ENCODE measurements around the gene WDR3.

The WDR3 gene

DNA sequence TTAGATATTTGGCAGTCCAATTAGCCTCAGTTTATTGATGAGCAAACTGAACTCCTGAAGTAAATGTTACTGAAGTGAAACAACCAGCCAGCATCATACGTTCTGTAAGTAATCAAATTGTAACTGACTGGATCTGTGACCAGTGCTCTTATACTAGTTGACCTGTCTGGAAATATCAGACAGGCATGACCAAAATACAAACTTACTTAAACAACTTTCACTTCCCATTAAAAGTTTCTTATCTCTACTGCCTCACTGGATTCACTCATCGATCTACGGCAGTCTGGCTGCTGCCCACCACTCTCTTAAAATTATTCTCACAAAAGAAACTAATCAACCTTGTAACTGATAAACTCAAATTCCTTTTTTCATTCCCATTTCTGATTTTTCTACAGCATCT lies 56.4 kb downstream of the WDR3 start:
- H3K9me3 ChIP-seq (ENCODE audit: insufficient read depth, low read depth, low read length): no peaks in the 10 kb centered on the region
- no peaks in the 10 kb centered on the region for H3K4me1 ChIP-seq (ENCODE audit: control insufficient read depth in 1 of 2, insufficient read depth in 2 of 2, low read length in 2 of 2)
- no peak overlapping the region for H3K14ac ChIP-seq (ENCODE audit: low read length)
- no peak overlapping the region for H4K91ac ChIP-seq (ENCODE audit: low read depth, low read length)
- H3K4me2 ChIP-seq (ENCODE audit: low read length): no peak overlapping the region
- no peak overlapping the region for H2BK120ac ChIP-seq (ENCODE audit: insufficient read depth, low read length, poor library complexity)
- H2AK5ac ChIP-seq (ENCODE audit: low read length): no peak overlapping the region
- no peak overlapping the region for H3K27ac ChIP-seq (ENCODE audit: low read depth, low read length)
- no peak overlapping the region for H2AFZ ChIP-seq (ENCODE audit: insufficient read depth, low read length, poor library complexity)
- no peaks in the 10 kb centered on the region for H3K79me1 ChIP-seq (ENCODE audit: low read length)
- WGBS (ENCODE audit: extremely low coverage, insufficient coverage, insufficient read length): 100% methylated on average over 1 of the region's 3 CpGs
- H3K36me3 ChIP-seq (ENCODE audit: control insufficient read depth in 1 of 2, insufficient read depth in 2 of 2, low read length in 2 of 2): no peaks in the 10 kb centered on the region
- no peak overlapping the region for H2BK5ac ChIP-seq (ENCODE audit: low read depth, low read length, poor library complexity)
- H4K12ac ChIP-seq (ENCODE audit: low read depth, low read length): no peak overlapping the region
- no peak overlapping the region for H3K23ac ChIP-seq (ENCODE audit: low read length)
- no peak overlapping the region for H2BK12ac ChIP-seq (ENCODE audit: low read length)
- no peak overlapping the region for H3K9ac ChIP-seq (ENCODE audit: low read length)
- H4K8ac ChIP-seq (ENCODE audit: low read depth, low read length): no peak overlapping the region
- H3K4me3 ChIP-seq (ENCODE audit: low read depth, low read length): no peak overlapping the region
- DNase-seq: no peak
- H3K18ac ChIP-seq (ENCODE audit: low read length): no peak overlapping the region
- no peaks in the 10 kb centered on the region for H3K27me3 ChIP-seq (ENCODE audit: insufficient read depth, low read length)
- no peaks in the 10 kb centered on the region for H3K79me2 ChIP-seq (ENCODE audit: control insufficient read depth, insufficient read depth, low read length, poor library complexity)
- H3K4ac ChIP-seq (ENCODE audit: low read depth, low read length): no peak overlapping the region

DNA sequence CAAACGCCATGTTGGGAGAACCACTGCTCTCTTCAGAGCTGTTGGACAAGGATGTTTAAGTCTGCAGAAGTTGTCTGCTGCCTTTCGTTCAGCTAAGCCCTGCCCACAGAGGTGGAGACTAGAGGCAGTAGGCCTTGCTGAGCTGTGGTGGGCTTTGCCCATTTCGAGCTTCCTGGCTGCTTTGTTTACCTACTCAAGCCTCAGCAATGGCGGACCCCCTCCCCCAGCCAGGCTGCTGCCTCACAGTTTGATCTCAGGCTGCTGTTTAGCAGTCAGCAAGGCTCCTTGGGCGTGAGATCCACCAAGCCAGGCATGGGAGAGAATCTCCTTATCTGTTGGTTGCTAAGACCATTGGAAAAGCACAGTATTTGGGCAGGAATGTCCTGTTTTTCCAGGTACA lies 74.8 kb downstream of the WDR3 start:
- no peak overlapping the region for H2BK12ac ChIP-seq (ENCODE audit: low read length)
- H2AK5ac ChIP-seq (ENCODE audit: low read length): no peak overlapping the region
- H2BK120ac ChIP-seq (ENCODE audit: insufficient read depth, low read length, poor library complexity): no peak overlapping the region
- H3K79me1 ChIP-seq (ENCODE audit: low read length): no peaks in the 10 kb centered on the region
- no peaks in the 10 kb centered on the region for H3K79me2 ChIP-seq (ENCODE audit: control insufficient read depth, insufficient read depth, low read length, poor library complexity)
- no peaks in the 10 kb centered on the region for H3K4me1 ChIP-seq (ENCODE audit: control insufficient read depth in 1 of 2, insufficient read depth in 2 of 2, low read length in 2 of 2)
- H3K18ac ChIP-seq (ENCODE audit: low read length): no peak overlapping the region
- H2BK5ac ChIP-seq (ENCODE audit: low read depth, low read length, poor library complexity): no peak overlapping the region
- H2AFZ ChIP-seq (ENCODE audit: insufficient read depth, low read length, poor library complexity): no peak overlapping the region
- H3K27me3 ChIP-seq (ENCODE audit: insufficient read depth, low read length): no peaks in the 10 kb centered on the region
- H4K91ac ChIP-seq (ENCODE audit: low read depth, low read length): no peak overlapping the region
- no peak overlapping the region for H3K4me2 ChIP-seq (ENCODE audit: low read length)
- no peak overlapping the region for H3K4ac ChIP-seq (ENCODE audit: low read depth, low read length)
- WGBS (ENCODE audit: extremely low coverage, insufficient coverage, insufficient read length): no CpG with 5 or more reads among the region's 5 CpGs
- no peak overlapping the region for H4K8ac ChIP-seq (ENCODE audit: low read depth, low read length)
- H3K23ac ChIP-seq (ENCODE audit: low read length): no peak overlapping the region
- H3K27ac ChIP-seq (ENCODE audit: low read depth, low read length): no peak overlapping the region
- H3K36me3 ChIP-seq (ENCODE audit: control insufficient read depth in 1 of 2, insufficient read depth in 2 of 2, low read length in 2 of 2): no peaks in the 10 kb centered on the region
- H3K9me3 ChIP-seq (ENCODE audit: insufficient read depth, low read depth, low read length): no peaks in the 10 kb centered on the region
- H3K9ac ChIP-seq (ENCODE audit: low read length): no peak overlapping the region
- H3K14ac ChIP-seq (ENCODE audit: low read length): no peak overlapping the region
- no peak overlapping the region for H4K12ac ChIP-seq (ENCODE audit: low read depth, low read length)
- no peak overlapping the region for H3K4me3 ChIP-seq (ENCODE audit: low read depth, low read length)
- no peak for DNase-seq

DNA sequence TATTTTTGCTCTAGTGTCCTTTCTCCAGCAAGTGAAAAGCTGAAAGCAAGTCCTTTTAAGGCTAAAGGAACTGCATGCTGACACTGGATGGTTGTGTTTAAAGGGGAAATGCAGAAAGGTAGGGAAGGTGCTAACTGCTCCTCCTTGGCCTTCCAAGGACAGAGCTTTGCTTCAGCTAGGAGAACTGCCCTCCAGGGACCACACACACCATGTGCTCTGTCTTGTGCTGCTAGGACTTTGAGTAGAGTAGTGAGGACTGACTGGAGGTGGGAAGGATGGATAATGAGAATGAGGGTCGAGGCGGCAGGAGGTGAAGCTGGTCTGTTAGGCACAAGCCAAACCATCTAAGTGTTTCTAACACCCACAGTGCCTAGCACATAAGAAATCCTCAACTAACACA lies 77.9 kb downstream of the WDR3 start:
- no peak overlapping the region for H3K4me2 ChIP-seq (ENCODE audit: low read length)
- H4K91ac ChIP-seq (ENCODE audit: low read depth, low read length): no peak overlapping the region
- H3K4ac ChIP-seq (ENCODE audit: low read depth, low read length): no peak overlapping the region
- H2BK12ac ChIP-seq (ENCODE audit: low read length): no peak overlapping the region
- H3K14ac ChIP-seq (ENCODE audit: low read length): no peak overlapping the region
- H2AK5ac ChIP-seq (ENCODE audit: low read length): no peak overlapping the region
- H2BK120ac ChIP-seq (ENCODE audit: insufficient read depth, low read length, poor library complexity): no peak overlapping the region
- peak overlapping the region; percentile 3 for H3K23ac ChIP-seq (ENCODE audit: low read length)
- no peaks in the 10 kb centered on the region for H3K79me2 ChIP-seq (ENCODE audit: control insufficient read depth, insufficient read depth, low read length, poor library complexity)
- H2BK5ac ChIP-seq (ENCODE audit: low read depth, low read length, poor library complexity): no peak overlapping the region
- H3K27ac ChIP-seq (ENCODE audit: low read depth, low read length): no peak overlapping the region
- no peak overlapping the region for H3K4me3 ChIP-seq (ENCODE audit: low read depth, low read length)
- no peak overlapping the region for H3K9ac ChIP-seq (ENCODE audit: low read length)
- WGBS (ENCODE audit: extremely low coverage, insufficient coverage, insufficient read length): no CpG with 5 or more reads among the region's 2 CpGs
- no peaks in the 10 kb centered on the region for H3K27me3 ChIP-seq (ENCODE audit: insufficient read depth, low read length)
- no peak overlapping the region for H3K18ac ChIP-seq (ENCODE audit: low read length)
- H3K9me3 ChIP-seq (ENCODE audit: insufficient read depth, low read depth, low read length): no peaks in the 10 kb centered on the region
- DNase-seq: no peak
- H4K12ac ChIP-seq (ENCODE audit: low read depth, low read length): no peak overlapping the region
- H3K36me3 ChIP-seq (ENCODE audit: control insufficient read depth in 1 of 2, insufficient read depth in 2 of 2, low read length in 2 of 2): no peaks in the 10 kb centered on the region
- H3K4me1 ChIP-seq (ENCODE audit: control insufficient read depth in 1 of 2, insufficient read depth in 2 of 2, low read length in 2 of 2): no peaks in the 10 kb centered on the region
- no peak overlapping the region for H2AFZ ChIP-seq (ENCODE audit: insufficient read depth, low read length, poor library complexity)
- no peak overlapping the region for H4K8ac ChIP-seq (ENCODE audit: low read depth, low read length)
- H3K79me1 ChIP-seq (ENCODE audit: low read length): no peaks in the 10 kb centered on the region

DNA sequence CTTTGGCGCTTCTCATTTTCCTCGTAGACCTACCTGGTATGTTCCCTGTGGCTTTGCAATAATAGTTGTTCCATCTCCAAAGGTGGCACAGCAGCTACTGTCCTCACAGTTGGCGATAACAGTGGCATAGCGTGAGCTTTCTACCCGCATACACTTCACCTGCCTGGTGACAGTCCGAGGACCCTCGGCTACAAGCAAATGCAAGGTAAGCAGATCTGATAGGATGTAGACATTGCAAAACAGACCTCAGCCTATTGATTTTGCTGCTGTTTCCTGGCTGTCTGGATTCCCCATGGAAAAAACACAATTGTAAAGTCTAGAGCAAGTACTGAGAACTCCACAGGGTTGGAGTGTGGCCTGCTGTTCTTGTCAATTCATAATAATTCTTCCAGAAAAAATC lies 78.5 kb downstream of the WDR3 start:
- DNase-seq: no peak
- H3K18ac ChIP-seq (ENCODE audit: low read length): no peak overlapping the region
- no peak overlapping the region for H3K4me2 ChIP-seq (ENCODE audit: low read length)
- H3K14ac ChIP-seq (ENCODE audit: low read length): no peak overlapping the region
- no peak overlapping the region for H2BK120ac ChIP-seq (ENCODE audit: insufficient read depth, low read length, poor library complexity)
- H3K9me3 ChIP-seq (ENCODE audit: insufficient read depth, low read depth, low read length): no peaks in the 10 kb centered on the region
- H4K8ac ChIP-seq (ENCODE audit: low read depth, low read length): no peak overlapping the region
- no peak overlapping the region for H3K4me3 ChIP-seq (ENCODE audit: low read depth, low read length)
- no peak overlapping the region for H3K4ac ChIP-seq (ENCODE audit: low read depth, low read length)
- H3K4me1 ChIP-seq (ENCODE audit: control insufficient read depth in 1 of 2, insufficient read depth in 2 of 2, low read length in 2 of 2): no peaks in the 10 kb centered on the region
- no peaks in the 10 kb centered on the region for H3K36me3 ChIP-seq (ENCODE audit: control insufficient read depth in 1 of 2, insufficient read depth in 2 of 2, low read length in 2 of 2)
- no peak overlapping the region for H3K27ac ChIP-seq (ENCODE audit: low read depth, low read length)
- no peak overlapping the region for H2BK12ac ChIP-seq (ENCODE audit: low read length)
- no peaks in the 10 kb centered on the region for H3K79me1 ChIP-seq (ENCODE audit: low read length)
- H4K12ac ChIP-seq (ENCODE audit: low read depth, low read length): no peak overlapping the region
- WGBS (ENCODE audit: extremely low coverage, insufficient coverage, insufficient read length): no CpG with 5 or more reads among the region's 7 CpGs
- no peak overlapping the region for H3K9ac ChIP-seq (ENCODE audit: low read length)
- no peak overlapping the region for H2AFZ ChIP-seq (ENCODE audit: insufficient read depth, low read length, poor library complexity)
- H2AK5ac ChIP-seq (ENCODE audit: low read length): no peak overlapping the region
- no peak overlapping the region for H4K91ac ChIP-seq (ENCODE audit: low read depth, low read length)
- H3K79me2 ChIP-seq (ENCODE audit: control insufficient read depth, insufficient read depth, low read length, poor library complexity): no peaks in the 10 kb centered on the region
- no peak overlapping the region for H2BK5ac ChIP-seq (ENCODE audit: low read depth, low read length, poor library complexity)
- H3K27me3 ChIP-seq (ENCODE audit: insufficient read depth, low read length): no peaks in the 10 kb centered on the region
- H3K23ac ChIP-seq (ENCODE audit: low read length): no peak overlapping the region

All from trophoblast cell (in vitro differentiated cells and primary cell).